GM12891 (cell line): ENCODE results near the gene FARP2.

ENCODE experiments used
- PAX5 ChIP-seq: IDR thresholded peaks from 2 replicates; pipeline ENCODE4 v1.6.1; 2011; ENCODE audit warnings: low read length, moderate library complexity, mild to moderate bottlenecking; ENCODE audit not compliant: insufficient read depth, severe bottlenecking
- POLR2A ChIP-seq: IDR thresholded peaks from 2 replicates; pipeline ENCODE4 v1.6.1; 2011; ENCODE audit warnings: low read depth, low read length, control low read depth
- POLR2AphosphoS5 ChIP-seq: IDR thresholded peaks from 2 replicates; pipeline ENCODE4 v1.6.1; 2011; ENCODE audit warnings: low read depth, low read length, control low read depth
- POU2F2 ChIP-seq: IDR thresholded peaks from 2 replicates; pipeline ENCODE4 v1.6.1; 2011; ENCODE audit warnings: low read depth, mild to moderate bottlenecking, control low read depth, low read length, moderate library complexity
- SPI1 ChIP-seq: IDR thresholded peaks from 2 replicates; pipeline ENCODE4 v1.6.1; 2011; ENCODE audit warnings: low read depth, low read length, control low read depth
- TAF1 ChIP-seq: IDR thresholded peaks from 2 replicates; pipeline ENCODE4 v1.6.1; 2011; ENCODE audit warnings: low read depth, low read length, control low read depth

DNA sequence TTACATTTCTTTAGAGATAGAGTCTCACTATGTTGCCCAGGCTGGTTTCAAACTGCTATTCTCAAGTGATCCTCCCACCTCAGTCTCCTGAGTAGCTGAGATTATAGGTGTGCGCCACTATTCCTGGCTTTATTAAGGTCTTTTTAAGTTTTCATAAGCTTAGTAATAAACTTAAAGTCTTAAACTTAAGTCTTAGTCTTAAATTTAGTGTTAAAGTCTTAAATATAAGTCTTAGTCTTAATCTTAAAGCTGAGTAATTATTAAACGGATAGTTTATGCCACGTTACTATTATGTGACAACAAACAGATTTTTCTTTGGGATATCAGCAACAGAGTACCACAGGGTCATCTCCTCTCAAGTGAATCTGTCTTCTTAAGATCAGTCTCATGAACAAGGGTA, 12.6 kb downstream of the FARP2 start:
- TF ChIP-seq TAF1 (no peak), SPI1 (no peak), POLR2AphosphoS5 (no peak), POLR2A (no peak), PAX5 (no peak), POU2F2 (no peak)
